ENCODE measurements around the gene ZNF891.

Gene ZNF891

GRCh38 chr12:133058203-133059113 lies 71.6 kb downstream of the ZNF891 start:
- DNase-seq, result no peak

GRCh38 chr12:133057446-133057845 lies 72.6 kb downstream of the ZNF891 start:
- DNase-seq, result no peak

All from left hindlimb (tissue), 1 donor.